Glutamatergic neuron (in vitro differentiated cells): ENCODE measurements around the gene LARP1B. TPM values are rescaled to one million over a fixed set of nuclear protein-coding genes. Genes with fewer than 3 reads are reported as not detected.
"Not testable (repeated sequence)": the region's sequence is repeated elsewhere in the genome, so short reads cannot be mapped to it uniquely, and the experiment has no call there.

Experiments used
- DNase-seq: peaks from one replicate; pipeline ENCODE4 v3.0.0; 2022
- H3K27ac Mint-ChIP-seq: one replicate; pipeline ENCODE4 v1.8.0; 2020; ENCODE audit warnings: mild to moderate bottlenecking, mixed read lengths, inconsistent platforms; ENCODE audit not compliant: unreplicated experiment
- H3K27me3 Mint-ChIP-seq: one replicate; pipeline ENCODE4 v1.8.0; 2020; ENCODE audit warnings: mild to moderate bottlenecking, moderate library complexity, mixed read lengths, inconsistent platforms; ENCODE audit not compliant: unreplicated experiment
- H3K36me3 Mint-ChIP-seq: one replicate; pipeline ENCODE4 v1.8.0; 2020; ENCODE audit warnings: mild to moderate bottlenecking, mixed read lengths, inconsistent platforms; ENCODE audit not compliant: unreplicated experiment
- H3K4me1 Mint-ChIP-seq: one replicate; pipeline ENCODE4 v1.8.0; 2020; ENCODE audit warnings: mild to moderate bottlenecking, low read depth, mixed read lengths, inconsistent platforms; ENCODE audit not compliant: unreplicated experiment
- H3K4me3 Mint-ChIP-seq: one replicate; pipeline ENCODE4 v1.8.0; 2020; ENCODE audit warnings: mild to moderate bottlenecking, mixed read lengths, inconsistent platforms; ENCODE audit not compliant: unreplicated experiment
- H3K9me3 Mint-ChIP-seq: one replicate; pipeline ENCODE4 v1.8.0; 2020; ENCODE audit warnings: mild to moderate bottlenecking, moderate library complexity, mixed read lengths, inconsistent platforms; ENCODE audit not compliant: unreplicated experiment
- CTCF ChIP-seq: fragments of 200-600 bp; sonication (generic); IDR thresholded peaks from one replicate; pipeline ENCODE4 v1.5.0; 2021; ENCODE audit not compliant: partially characterized antibody, unreplicated experiment
- total RNA-seq: library from RNA; stranded (reverse); fragmentation: NEBNext Ultra II Directional; extraction: Animal tissue kit (Norgen Biotek cat#: 25700); gene quantifications from one replicate; pipeline ENCODE4 v1.2.1, GENCODE V29; 2021; ENCODE audit not compliant: unreplicated experiment

Gene LARP1B
- total RNA-seq, 1 donor from 2014 or later, result 16.1 TPM

- no peaks in the 10 kb centered on the region for H3K36me3 Mint-ChIP-seq
Observed at GRCh38 chr4:128141866-128142265, 80.8 kb downstream of the LARP1B start.

GRCh38 chr4:128145727-128146126, 84.6 kb downstream of the LARP1B start:
- DNase-seq, result no peak
- H3K4me1 Mint-ChIP-seq, result no peaks in the 10 kb centered on the region
- no peaks in the 10 kb centered on the region for H3K36me3 Mint-ChIP-seq
- H3K27ac Mint-ChIP-seq, result no peak overlapping the region
- no peak for TF ChIP-seq CTCF
- H3K9me3 Mint-ChIP-seq, result peaks cover 1% of the 10 kb centered on the region
- H3K27me3 Mint-ChIP-seq, result no peaks in the 10 kb centered on the region
- no peak overlapping the region for H3K4me3 Mint-ChIP-seq

More at GRCh38 chr4:128141866-128142265, 80.8 kb downstream of the LARP1B start:
- no peaks in the 10 kb centered on the region for H3K27me3 Mint-ChIP-seq
- peaks cover 1% of the 10 kb centered on the region for H3K9me3 Mint-ChIP-seq
- no peak overlapping the region for H3K27ac Mint-ChIP-seq
- no peak for TF ChIP-seq CTCF
- no peaks in the 10 kb centered on the region for H3K4me1 Mint-ChIP-seq
- no peak overlapping the region for H3K4me3 Mint-ChIP-seq
- DNase-seq, result no peak

- H3K36me3 Mint-ChIP-seq, result peaks cover 4% of the 10 kb centered on the region
- H3K4me3 Mint-ChIP-seq, result no peak overlapping the region
- DNase-seq, result no peak
- no peak overlapping the region for H3K27ac Mint-ChIP-seq
- H3K9me3 Mint-ChIP-seq, result peaks cover 2% of the 10 kb centered on the region
- no peak for TF ChIP-seq CTCF
- peaks cover 1% of the 10 kb centered on the region for H3K27me3 Mint-ChIP-seq
- H3K4me1 Mint-ChIP-seq, result no peaks in the 10 kb centered on the region
Observed at GRCh38 chr4:128153800-128154199, 92.7 kb downstream of the LARP1B start.

DNA sequence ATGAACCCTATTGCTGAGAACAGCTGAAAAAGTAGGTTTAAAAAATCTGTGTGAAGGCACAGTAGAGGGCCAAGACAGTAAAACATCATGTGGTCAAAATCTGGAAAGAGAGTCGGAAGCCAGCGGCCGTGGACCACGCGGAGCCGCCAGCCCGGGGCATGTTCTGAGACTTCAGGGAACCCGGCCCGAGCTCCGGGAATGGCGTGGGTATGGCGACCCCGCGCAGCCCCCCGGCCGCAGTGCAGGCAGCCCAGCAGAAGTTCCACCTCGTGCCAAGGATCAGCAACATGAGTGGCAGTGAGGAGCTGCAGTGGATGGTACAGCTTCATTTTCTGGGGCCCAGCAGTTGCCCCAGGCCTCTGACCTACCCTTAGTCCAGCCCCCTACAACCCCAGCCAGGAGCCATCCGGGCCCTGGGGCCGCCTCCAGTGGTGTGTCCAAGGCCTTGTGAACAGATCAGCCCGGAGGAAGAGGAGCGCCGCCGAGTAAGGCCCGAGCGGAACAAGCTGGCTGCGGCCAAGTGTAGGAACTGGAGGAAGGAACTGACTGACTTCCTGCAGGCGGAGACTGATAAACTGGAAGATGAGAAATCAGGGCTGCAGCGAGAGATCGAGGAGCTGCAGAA, 94.2 kb downstream of the LARP1B start:
- Mint-ChIP-seq H3K27ac (no peak overlapping the region), H3K4me1 (no peaks in the 10 kb centered on the region), H3K9me3 (peaks cover 2% of the 10 kb centered on the region), H3K36me3 (peaks cover 4% of the 10 kb centered on the region), H3K27me3 (peaks cover 1% of the 10 kb centered on the region), H3K4me3 (no peak overlapping the region)
- TF ChIP-seq CTCF, result no peak
- DNase-seq, result no peak

- DNase-seq, result no peak
- H3K27me3 Mint-ChIP-seq, result peaks cover 1% of the 10 kb centered on the region
- H3K36me3 Mint-ChIP-seq, result peaks cover 4% of the 10 kb centered on the region
- TF ChIP-seq CTCF, result no peak
- no peak overlapping the region for H3K4me3 Mint-ChIP-seq
- H3K9me3 Mint-ChIP-seq, result peaks cover 2% of the 10 kb centered on the region
- H3K4me1 Mint-ChIP-seq, result no peaks in the 10 kb centered on the region
- no peak overlapping the region for H3K27ac Mint-ChIP-seq
Observed at GRCh38 chr4:128155874-128156456, 94.9 kb downstream of the LARP1B start.

DNA sequence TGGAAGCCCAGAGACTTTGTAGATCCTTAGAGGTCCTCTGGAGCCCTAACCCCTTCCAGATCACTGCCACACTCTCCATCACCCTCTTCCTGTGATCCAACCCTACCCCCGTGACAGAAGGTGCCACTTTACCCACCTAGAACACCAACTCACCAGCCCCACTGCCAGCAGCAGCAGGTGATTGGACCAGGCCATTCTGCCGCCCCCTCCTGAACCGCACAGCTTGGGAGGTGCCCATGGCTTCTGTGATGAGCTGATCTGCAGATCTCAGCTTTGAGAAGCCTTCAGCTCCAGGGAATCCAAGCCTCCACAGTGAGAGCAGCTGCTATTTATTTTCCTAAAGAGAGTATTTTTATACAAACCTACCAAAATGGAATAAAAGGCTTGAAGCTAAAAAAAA, 95.4 kb downstream of the LARP1B start:
- not testable (repeated sequence) for H3K4me3 Mint-ChIP-seq, H3K9me3 Mint-ChIP-seq, DNase-seq, H3K4me1 Mint-ChIP-seq, H3K27ac Mint-ChIP-seq, H3K27me3 Mint-ChIP-seq, H3K36me3 Mint-ChIP-seq
